ENCODE measurements around the gene BIRC7.

Gene BIRC7

GRCh38 chr20:63196768-63197470 lies 38.8 kb upstream of the BIRC7 start:
- no peak for TF ChIP-seq ZNF274 (IDR thresholded peaks at IDR 0.05; ENCODE audit: low read depth, low read length)
- H3K4me3 ChIP-seq (ENCODE audit: low read length) = no peak overlapping the region

DNA sequence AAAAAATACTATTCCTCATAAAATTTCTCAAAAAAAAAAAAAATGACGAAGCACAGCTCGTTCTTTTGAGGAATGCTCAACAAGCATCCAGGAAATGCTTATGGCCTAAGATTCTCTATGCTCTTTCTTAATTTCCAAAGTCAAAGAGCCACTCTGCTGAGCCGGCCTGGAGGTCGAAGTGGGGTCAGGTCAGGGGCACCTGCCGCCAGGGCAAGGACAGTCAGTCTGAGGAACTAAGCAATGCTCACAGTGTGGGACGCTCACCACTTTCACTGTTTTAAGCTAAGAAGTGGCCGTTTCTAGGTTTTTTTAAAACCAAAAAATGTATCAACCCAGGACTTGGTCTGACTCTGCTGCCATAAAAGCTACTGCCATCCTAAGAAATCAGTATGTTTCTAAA lies 37.1 kb upstream of the BIRC7 start:
- no peak for TF ChIP-seq ZNF274 (IDR thresholded peaks at IDR 0.05; ENCODE audit: low read depth, low read length)

DNA sequence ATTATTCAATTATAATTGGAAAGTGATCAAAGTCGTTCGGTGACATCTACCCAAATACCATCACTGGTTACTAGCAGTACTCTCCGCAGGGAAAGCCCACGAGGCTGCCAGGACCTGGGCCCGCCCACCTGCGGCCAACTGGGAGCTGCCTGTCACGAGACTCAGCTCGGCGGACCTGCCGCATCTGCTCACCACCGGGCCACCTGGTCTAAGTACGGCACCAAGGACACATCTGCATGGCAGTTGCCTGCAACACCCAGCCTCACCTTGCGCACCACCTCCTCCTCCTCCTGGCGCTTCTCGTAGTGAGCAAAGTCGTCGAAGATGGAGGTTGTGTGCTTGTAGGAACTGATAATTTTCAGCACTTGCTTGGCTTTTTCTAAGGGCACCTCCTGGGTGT lies 33.7 kb upstream of the BIRC7 start:
- TF ChIP-seq ZNF274 (IDR thresholded peaks at IDR 0.05; ENCODE audit: low read depth, low read length) = no peak
- no peak overlapping the region for H3K4me3 ChIP-seq (ENCODE audit: low read length)

More for the DNA sequence above, 37.1 kb upstream of the BIRC7 start:
- H3K4me3 ChIP-seq (ENCODE audit: low read length) = no peak overlapping the region

DNA sequence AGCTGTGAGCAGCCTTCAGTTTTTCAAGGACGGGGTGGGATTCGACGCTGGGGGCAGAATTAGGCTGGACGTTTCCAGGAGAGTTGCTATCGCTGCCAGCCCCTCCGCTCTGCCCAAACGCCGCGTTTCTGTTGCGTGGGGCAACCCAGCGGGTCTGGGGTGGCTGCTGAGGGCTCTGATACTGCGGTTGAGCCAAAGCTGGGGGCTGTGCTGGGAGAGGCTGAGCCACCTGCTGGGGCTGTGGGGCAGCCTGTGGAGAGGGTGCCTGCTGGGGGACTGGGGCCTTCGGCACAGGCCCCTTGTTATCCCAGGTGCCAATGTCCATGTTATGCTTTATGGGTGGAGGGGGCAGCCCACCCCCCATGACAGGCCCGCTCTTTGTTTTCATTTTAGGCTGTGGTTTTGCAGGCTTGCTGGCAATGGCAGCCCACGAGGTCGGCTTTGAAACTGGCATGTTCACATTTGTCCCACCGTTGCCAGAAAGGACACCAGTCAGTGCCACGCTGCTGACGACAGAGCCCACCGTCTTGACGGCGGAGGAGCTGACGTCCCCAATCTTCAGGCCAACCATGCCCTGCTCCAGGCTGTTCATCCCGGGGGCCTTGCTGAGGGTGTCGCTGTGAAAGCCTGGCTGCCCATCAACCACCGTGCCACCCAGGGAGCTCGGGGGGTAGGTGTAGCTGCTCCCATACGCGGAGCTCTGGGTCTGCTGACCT lies 32.7 kb upstream of the BIRC7 start:
- TF ChIP-seq ZNF274 (IDR thresholded peaks at IDR 0.05; ENCODE audit: low read depth, low read length) = no peak
- no peak overlapping the region for H3K4me3 ChIP-seq (ENCODE audit: low read length)

GRCh38 chr20:63204362-63204761 lies 31.3 kb upstream of the BIRC7 start:
- TF ChIP-seq ZNF274 (IDR thresholded peaks at IDR 0.05; ENCODE audit: low read depth, low read length) = no peak
- no peak overlapping the region for H3K4me3 ChIP-seq (ENCODE audit: low read length)

GRCh38 chr20:63205896-63206295 lies 29.8 kb upstream of the BIRC7 start:
- H3K4me3 ChIP-seq (ENCODE audit: low read length) = no peak overlapping the region
- TF ChIP-seq ZNF274 (IDR thresholded peaks at IDR 0.05; ENCODE audit: low read depth, low read length) = no peak

DNA sequence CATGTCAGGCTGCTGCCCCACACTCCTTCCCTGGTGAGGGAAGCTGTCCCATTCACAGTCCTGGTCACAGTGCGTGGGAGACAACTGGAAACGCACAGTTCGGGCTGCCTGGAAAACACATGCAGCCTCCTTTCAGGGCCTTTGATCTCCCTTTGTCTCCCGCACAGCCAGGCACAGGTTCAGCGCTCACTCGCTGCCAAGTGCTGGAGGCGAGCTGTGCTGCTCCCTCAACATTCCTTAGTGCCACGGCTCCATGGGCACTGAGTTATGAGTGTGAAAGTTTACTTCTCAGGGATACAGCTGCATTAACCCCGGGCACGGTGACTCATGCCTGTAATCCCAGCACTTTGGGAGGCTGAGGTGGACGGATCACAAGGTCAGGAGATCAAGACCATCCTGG lies 28.8 kb upstream of the BIRC7 start:
- no peak for TF ChIP-seq ZNF274 (IDR thresholded peaks at IDR 0.05; ENCODE audit: low read depth, low read length)
- no peak overlapping the region for H3K4me3 ChIP-seq (ENCODE audit: low read length)

GRCh38 chr20:63208346-63208909 lies 27.3 kb upstream of the BIRC7 start:
- no peak overlapping the region for H3K4me3 ChIP-seq (ENCODE audit: low read length)
- no peak for TF ChIP-seq ZNF274 (IDR thresholded peaks at IDR 0.05; ENCODE audit: low read depth, low read length)

DNA sequence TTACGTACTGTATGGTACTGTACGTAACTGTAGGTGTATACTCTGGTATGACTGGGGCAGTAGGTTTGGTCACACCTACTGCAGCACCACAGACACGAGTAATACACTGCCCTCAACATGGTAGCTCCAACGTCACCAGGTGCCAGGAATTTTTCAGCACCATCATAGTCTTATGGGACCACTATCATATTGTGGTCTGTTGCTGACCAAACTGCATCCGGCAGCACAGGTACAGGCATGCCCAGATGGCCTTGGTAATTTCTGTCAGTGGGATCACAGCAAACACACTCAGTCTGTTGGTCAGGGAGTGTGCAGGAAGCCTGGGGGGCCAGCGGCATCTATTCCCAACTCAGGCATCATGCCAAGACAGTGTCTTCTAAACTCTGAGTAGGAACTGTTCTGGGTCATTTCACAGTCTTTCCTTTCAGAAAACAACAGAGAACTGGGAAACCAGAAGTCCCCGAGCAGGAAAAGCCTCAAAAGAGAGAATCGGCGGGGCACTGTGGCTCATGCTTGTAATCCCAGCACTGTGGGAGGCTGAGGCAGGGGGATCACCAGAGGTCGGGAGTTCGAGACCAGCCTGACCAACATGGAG lies 25.6 kb upstream of the BIRC7 start:
- H3K4me3 ChIP-seq (ENCODE audit: low read length) = no peak overlapping the region
- no peak for TF ChIP-seq ZNF274 (IDR thresholded peaks at IDR 0.05; ENCODE audit: low read depth, low read length)

DNA sequence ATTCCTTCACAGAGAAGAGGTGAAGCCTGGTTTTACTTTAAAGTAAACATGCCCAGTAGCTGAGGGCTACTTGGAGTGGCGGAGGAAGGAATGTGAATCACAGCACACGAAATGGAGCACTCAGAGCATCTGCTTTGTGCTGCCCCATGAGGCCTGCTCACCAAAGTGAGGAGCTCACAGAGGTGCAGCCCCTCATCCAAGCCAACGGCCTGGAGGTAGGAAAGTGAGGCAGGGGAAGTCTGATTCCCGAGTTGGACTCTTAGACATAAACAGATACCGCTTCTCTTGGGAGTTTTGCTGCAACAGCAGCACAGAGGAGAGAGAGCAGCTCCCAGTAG lies 23.3 kb upstream of the BIRC7 start:
- TF ChIP-seq ZNF274 (IDR thresholded peaks at IDR 0.05; ENCODE audit: low read depth, low read length) = no peak
- H3K4me3 ChIP-seq (ENCODE audit: low read length) = no peak overlapping the region

GRCh38 chr20:63212792-63213191 lies 22.9 kb upstream of the BIRC7 start:
- no peak for TF ChIP-seq ZNF274 (IDR thresholded peaks at IDR 0.05; ENCODE audit: low read depth, low read length)
- H3K4me3 ChIP-seq (ENCODE audit: low read length) = no peak overlapping the region

GRCh38 chr20:63214514-63214913 lies 21.2 kb upstream of the BIRC7 start:
- H3K4me3 ChIP-seq (ENCODE audit: low read length) = peak overlapping the region; percentile 96; the same call in 1 of the 2 replicates

DNA sequence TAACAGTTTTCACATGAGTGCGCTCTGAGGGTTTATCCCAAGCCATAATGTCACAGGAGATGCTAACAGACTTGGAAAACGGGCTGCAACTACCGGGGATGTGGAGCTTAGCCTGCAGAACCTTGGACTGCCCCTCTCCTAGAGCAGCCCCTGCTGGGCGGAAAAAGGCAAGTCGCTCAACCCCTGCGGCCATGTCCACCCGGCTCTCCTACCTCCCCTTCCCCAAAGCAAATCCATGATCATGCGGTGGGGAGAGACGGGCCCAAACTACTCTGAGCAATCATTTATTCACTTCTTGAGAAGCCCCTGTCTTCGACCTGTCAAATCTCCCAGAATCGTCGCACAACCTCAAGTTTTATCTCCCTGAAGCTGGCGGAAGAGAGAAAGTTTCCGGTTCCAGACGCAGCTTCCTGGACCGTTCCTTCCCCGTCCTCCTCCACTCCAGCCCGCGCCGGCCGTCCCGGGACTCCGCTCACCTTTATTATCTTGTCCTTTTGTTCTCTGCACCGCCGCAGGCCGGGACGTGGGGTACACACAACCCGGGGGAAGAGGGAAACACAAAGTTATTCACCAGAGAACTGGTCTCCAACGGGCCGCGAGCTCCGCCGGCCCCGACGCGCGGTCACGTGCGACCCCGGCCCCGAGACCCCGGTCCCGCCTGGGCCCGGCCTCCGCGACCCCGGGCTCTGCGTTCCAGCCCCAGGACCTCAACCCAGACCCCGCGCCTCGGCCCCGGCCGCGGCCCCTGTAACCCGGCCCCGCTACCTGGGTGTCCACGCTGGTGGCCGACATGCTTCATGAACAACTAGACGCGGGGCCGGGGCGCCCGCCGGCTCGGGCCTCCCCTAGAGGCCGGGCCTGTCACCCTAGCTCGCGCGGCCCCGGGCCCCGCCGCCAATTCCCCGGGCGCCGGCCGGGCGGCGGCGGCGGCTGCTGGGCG lies 20.3 kb upstream of the BIRC7 start:
- no peak for TF ChIP-seq ZNF274 (IDR thresholded peaks at IDR 0.05; ENCODE audit: low read depth, low read length)
- peak overlapping the region; percentile 96 for H3K4me3 ChIP-seq (ENCODE audit: low read length)

More at GRCh38 chr20:63214514-63214913, 21.2 kb upstream of the BIRC7 start:
- TF ChIP-seq ZNF274 (IDR thresholded peaks at IDR 0.05; ENCODE audit: low read depth, low read length) = no peak

All from GM08714 (cell line).